Sigmoid colon (tissue), 7 donors: ENCODE results near the gene PCSK5. TPM values are rescaled to one million over a fixed set of nuclear protein-coding genes. Genes with fewer than 3 reads are reported as not detected.

ENCODE experiments used
- DNase-seq: peaks from one replicate; pipeline ENCODE4 v3.0.0-alpha.2; 2019
- H3K27ac ChIP-seq, 4 donors: fragments of 200-600 bp; sonication (generic); one replicate each; pipeline ENCODE4 v1.5.1; 2016 to 2019; ENCODE audit warnings: mild to moderate bottlenecking in 1 of 4
- H3K27me3 ChIP-seq, 3 donors: fragments of 200-600 bp; sonication (generic); one replicate each; pipeline ENCODE4 v1.5.1; 2019; ENCODE audit warnings: mild to moderate bottlenecking in 1 of 3
- H3K36me3 ChIP-seq, 4 donors: fragments of 200-600 bp; sonication (generic); one replicate each; pipeline ENCODE4 v1.5.1; 2016 to 2019
- H3K4me1 ChIP-seq, 4 donors: fragments of 200-600 bp; sonication (generic); one replicate each; pipeline ENCODE4 v1.5.1; 2017 to 2019
- H3K4me3 ChIP-seq, 4 donors: fragments of 200-600 bp; sonication (generic); one replicate each; pipeline ENCODE4 v1.5.1; 2017 to 2019; ENCODE audit warnings: mild to moderate bottlenecking in 2 of 4, moderate library complexity in 1 of 4
- H3K9me3 ChIP-seq, 4 donors: fragments of 200-600 bp in 3 of 4; sonication (generic) in 3 of 4; one replicate each; pipeline versions ENCODE4 v1.5.1 to v1.6.1; 2013 to 2019
- EP300 ChIP-seq, 4 donors: sonication (generic); formaldehyde crosslinking; IDR thresholded peaks; one replicate each; pipeline ENCODE4 v1.6.1; 2017; ENCODE audit warnings: antibody characterized with exemption in 4 of 4
- POLR2A ChIP-seq, 2 donors: fragments of 450-650 bp; IDR thresholded peaks; one replicate each; pipeline ENCODE4 v1.6.1; 2016; ENCODE audit warnings: antibody characterized with exemption in 2 of 2, mild to moderate bottlenecking in 2 of 2, moderate library complexity in 2 of 2
- POLR2AphosphoS5 ChIP-seq, 4 donors: sonication (generic); formaldehyde crosslinking; IDR thresholded peaks; one replicate each; pipeline ENCODE4 v1.6.1; 2017; ENCODE audit warnings: antibody characterized with exemption in 4 of 4
- WGBS, 2 donors: extraction: QIAGEN DNeasy Blood & Tissue Kit; methylation state at CpG; one replicate each; pipeline ENCODE4 v1.1.7; 2013; 5-methylcytosine and 5-hydroxymethylcytosine counted together
- intact Hi-C: fragments of 100-400 bp; cut with DNase I; formaldehyde crosslinking; loops from one replicate; pipeline ENCODE4 v1.15.1; 2023
- polyA plus RNA-seq, 3 donors: library from polyadenylated mRNA; stranded (reverse); fragments of 200-250 nt; gene quantifications; one replicate each; pipeline ENCODE4 v1.2.3, GENCODE V29; 2013
- total RNA-seq, 4 donors: library from RNA; depleted of rRNA; stranded (reverse); fragments of >200 nt; gene quantifications; one replicate each; pipeline ENCODE4 v1.1.0, GENCODE V29; 2016
- TF ChIP-seq, protein P1 (sequence below), 4 experiments: fragments of 450-650 bp in 3 of 4; fragments of 200-600 bp in 1 of 4; IDR thresholded peaks; one replicate each; pipeline ENCODE4 v1.5.1; 2016 to 2019; ENCODE audit warnings: antibody characterized with exemption in 4 of 4, mild to moderate bottlenecking in 3 of 4, moderate library complexity in 2 of 4
- donor health status: healthy with polysubstance abuse.
- donor health status: Bipolar disorder and iron deficiency.
- donor health status: healthy.

The PCSK5 gene
- total and polyA plus RNA-seq, 7 donors = 2.4 to 23.5 (median 8.4) TPM

DNA sequence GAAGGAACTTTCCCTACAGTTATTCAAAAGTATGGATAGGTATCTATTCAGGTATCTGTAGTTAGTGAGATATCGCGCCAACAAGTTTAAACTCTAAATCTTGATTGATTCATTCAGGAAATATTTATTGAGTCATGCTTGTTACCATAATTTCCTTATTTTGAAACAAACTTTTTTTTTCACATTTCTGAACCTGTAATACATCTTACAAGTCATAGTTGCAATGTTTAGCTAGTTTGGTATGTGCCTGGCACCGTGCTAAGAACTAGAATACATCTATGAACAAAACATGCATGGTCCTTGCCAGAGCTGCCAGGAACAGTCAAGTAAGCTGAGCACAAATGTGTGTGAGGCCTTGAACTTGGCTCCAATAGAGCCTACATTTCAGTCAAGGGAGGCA lies 226.4 kb downstream of the PCSK5 start:
- Histone ChIP-seq H3K27me3 (no peaks in the 10 kb centered on the region), H3K4me1 (peaks cover 0 to 41% (median 18%) of the 10 kb centered on the region in 4 donors), H3K36me3 (no peaks in the 10 kb centered on the region), H3K4me3 (no peak overlapping the region), H3K27ac (peak overlapping the region in 1 of 4 donors; percentile 33), H3K9me3 (no peaks in the 10 kb centered on the region)
- 90 to 92% methylated on average over 3 of the region's 3 CpGs for WGBS, 2 donors
- DNase-seq = no peak
- TF ChIP-seq, protein P1, sequence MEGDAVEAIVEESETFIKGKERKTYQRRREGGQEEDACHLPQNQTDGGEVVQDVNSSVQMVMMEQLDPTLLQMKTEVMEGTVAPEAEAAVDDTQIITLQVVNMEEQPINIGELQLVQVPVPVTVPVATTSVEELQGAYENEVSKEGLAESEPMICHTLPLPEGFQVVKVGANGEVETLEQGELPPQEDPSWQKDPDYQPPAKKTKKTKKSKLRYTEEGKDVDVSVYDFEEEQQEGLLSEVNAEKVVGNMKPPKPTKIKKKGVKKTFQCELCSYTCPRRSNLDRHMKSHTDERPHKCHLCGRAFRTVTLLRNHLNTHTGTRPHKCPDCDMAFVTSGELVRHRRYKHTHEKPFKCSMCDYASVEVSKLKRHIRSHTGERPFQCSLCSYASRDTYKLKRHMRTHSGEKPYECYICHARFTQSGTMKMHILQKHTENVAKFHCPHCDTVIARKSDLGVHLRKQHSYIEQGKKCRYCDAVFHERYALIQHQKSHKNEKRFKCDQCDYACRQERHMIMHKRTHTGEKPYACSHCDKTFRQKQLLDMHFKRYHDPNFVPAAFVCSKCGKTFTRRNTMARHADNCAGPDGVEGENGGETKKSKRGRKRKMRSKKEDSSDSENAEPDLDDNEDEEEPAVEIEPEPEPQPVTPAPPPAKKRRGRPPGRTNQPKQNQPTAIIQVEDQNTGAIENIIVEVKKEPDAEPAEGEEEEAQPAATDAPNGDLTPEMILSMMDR (IDR thresholded peaks at IDR 0.05) = no peak
- TF ChIP-seq POLR2AphosphoS5 (IDR thresholded peaks at IDR 0.05) (peak in 1 of 4 donors; percentile 8), EP300 (IDR thresholded peaks at IDR 0.05) (no peak), POLR2A (IDR thresholded peaks at IDR 0.05) (no peak)
- intact Hi-C loops = no loop called here

DNA sequence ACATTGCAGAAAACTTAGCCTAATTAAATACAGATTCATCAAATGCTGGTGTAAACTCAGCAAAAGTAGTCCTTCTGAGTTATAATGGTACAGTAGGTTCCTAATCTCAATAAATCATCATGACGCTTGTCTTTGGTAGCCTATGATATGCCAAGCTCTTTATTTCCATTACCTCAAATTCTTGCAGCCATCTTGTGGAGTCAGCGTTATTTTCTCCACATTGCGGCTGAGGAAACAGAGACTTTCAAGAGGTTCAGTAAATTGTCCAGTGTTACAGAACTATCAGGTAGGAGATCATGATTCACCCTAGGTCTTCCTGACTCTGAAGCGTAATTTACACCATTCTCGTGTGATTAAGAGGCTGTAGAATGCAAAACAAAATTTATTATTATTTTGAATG lies 237.2 kb downstream of the PCSK5 start:
- intact Hi-C loops = no loop called here
- Histone ChIP-seq H3K27me3 (no peaks in the 10 kb centered on the region), H3K36me3 (no peaks in the 10 kb centered on the region), H3K4me1 (no peaks in the 10 kb centered on the region), H3K4me3 (no peak overlapping the region), H3K9me3 (no peaks in the 10 kb centered on the region), H3K27ac (no peak overlapping the region)
- WGBS, 2 donors = 94 to 95% methylated on average over 5 of the region's 5 CpGs
- no peak for DNase-seq
- TF ChIP-seq, protein P1 (IDR thresholded peaks at IDR 0.05) = no peak
- TF ChIP-seq POLR2AphosphoS5 (IDR thresholded peaks at IDR 0.05) (no peak), EP300 (IDR thresholded peaks at IDR 0.05) (no peak), POLR2A (IDR thresholded peaks at IDR 0.05) (no peak)

DNA sequence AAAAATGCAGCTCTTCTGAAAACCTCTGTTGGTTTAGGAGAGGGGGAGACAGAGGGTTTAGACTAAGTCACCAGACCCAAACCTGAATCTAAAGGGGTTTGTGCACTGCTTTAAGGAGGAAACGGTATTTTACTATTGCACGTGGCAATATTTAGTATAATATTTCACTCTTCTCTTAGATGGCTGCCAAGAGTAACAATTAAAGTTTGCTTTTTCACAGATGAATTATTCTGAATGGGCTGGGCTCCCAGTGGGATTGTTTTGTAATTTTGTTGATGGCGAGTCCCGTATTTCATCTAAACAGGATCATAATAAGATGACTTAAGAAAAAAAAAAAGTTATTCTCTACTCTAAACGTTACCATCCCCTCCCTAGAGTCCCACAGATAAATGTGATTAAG lies 245.4 kb downstream of the PCSK5 start:
- Histone ChIP-seq H3K9me3 (no peaks in the 10 kb centered on the region), H3K27ac (no peak overlapping the region), H3K27me3 (no peaks in the 10 kb centered on the region), H3K36me3 (no peaks in the 10 kb centered on the region), H3K4me3 (no peak overlapping the region), H3K4me1 (peaks cover 0 to 5% (median 0%) of the 10 kb centered on the region in 4 donors)
- 37 to 68% methylated on average over 5 of the region's 5 CpGs for WGBS, 2 donors
- no peak for DNase-seq
- TF ChIP-seq POLR2A (IDR thresholded peaks at IDR 0.05) = no peak
- TF ChIP-seq POLR2AphosphoS5 (IDR thresholded peaks at IDR 0.05) = no peak
- TF ChIP-seq, protein P1 (IDR thresholded peaks at IDR 0.05) = no peak
- TF ChIP-seq EP300 (IDR thresholded peaks at IDR 0.05) = no peak
- intact Hi-C loops = no loop called here

DNA sequence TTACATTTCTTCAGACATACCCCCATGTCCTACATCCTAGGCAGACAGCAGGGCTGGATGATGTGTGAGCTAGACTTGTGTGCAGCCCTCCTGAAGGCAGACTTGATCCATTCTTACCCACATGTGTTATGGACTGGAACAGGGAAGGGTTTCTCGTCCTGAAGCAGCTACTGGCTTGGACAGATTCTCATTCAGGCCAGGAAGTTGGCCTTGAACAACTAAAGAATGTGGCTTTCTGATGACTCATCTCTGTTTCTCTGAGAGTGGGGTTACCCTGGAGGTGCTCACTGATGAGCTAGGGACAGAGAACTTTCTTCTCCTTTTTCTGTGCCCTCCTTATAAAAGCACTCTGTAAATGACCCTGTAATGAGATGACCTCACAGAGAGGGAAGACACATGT lies 246.5 kb downstream of the PCSK5 start:
- Histone ChIP-seq H3K27ac (no peak overlapping the region), H3K27me3 (no peaks in the 10 kb centered on the region), H3K4me3 (no peak overlapping the region), H3K4me1 (peaks cover 0 to 5% (median 0%) of the 10 kb centered on the region in 4 donors), H3K9me3 (no peaks in the 10 kb centered on the region), H3K36me3 (no peaks in the 10 kb centered on the region)
- no peak for TF ChIP-seq EP300 (IDR thresholded peaks at IDR 0.05)
- no peak for TF ChIP-seq POLR2A (IDR thresholded peaks at IDR 0.05)
- TF ChIP-seq, protein P1 (IDR thresholded peaks at IDR 0.05) = no peak
- no peak for TF ChIP-seq POLR2AphosphoS5 (IDR thresholded peaks at IDR 0.05)
- DNase-seq = no peak
- WGBS, 2 donors = 33 to 59% methylated on average over 1 of the region's 1 CpG
- intact Hi-C loops = no loop called here

DNA sequence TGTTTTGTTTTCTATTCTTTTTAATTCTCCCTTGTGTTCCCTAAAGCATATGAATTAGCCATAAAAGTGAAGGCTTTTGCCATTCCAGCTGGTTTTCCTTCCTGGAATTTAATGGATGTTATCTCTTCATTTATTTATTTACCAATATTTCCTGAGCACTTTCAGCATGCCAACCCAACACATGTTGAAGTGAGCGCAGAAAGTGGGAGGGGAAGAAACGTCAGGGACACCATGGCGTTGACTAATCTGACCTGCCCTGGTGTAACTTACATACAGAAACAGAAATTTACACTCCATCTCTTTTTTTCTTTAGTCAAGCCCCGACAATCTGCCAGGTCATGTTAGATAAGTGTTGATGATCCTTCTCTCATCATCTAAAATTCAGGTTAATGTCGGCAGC lies 247.5 kb downstream of the PCSK5 start:
- WGBS, 2 donors = 77 to 90% methylated on average over 5 of the region's 5 CpGs
- Histone ChIP-seq H3K36me3 (no peaks in the 10 kb centered on the region), H3K9me3 (no peaks in the 10 kb centered on the region), H3K4me1 (peaks cover 0 to 5% (median 0%) of the 10 kb centered on the region in 4 donors), H3K27ac (no peak overlapping the region), H3K27me3 (no peaks in the 10 kb centered on the region), H3K4me3 (no peak overlapping the region)
- intact Hi-C loops = no loop called here
- no peak for DNase-seq
- TF ChIP-seq, protein P1 (IDR thresholded peaks at IDR 0.05) = no peak
- TF ChIP-seq POLR2A (IDR thresholded peaks at IDR 0.05) = no peak
- no peak for TF ChIP-seq POLR2AphosphoS5 (IDR thresholded peaks at IDR 0.05)
- no peak for TF ChIP-seq EP300 (IDR thresholded peaks at IDR 0.05)
